Stimulated activated CD8-positive, alpha-beta memory T cell treated with anti-CD3 and anti-CD28 coated beads, Interleukin-4, amount 100 ng/mL, for 24 hours (primary cell): ENCODE measurements around the gene CHCHD10.

ENCODE experiments used
- DNase-seq: peaks from one replicate; pipeline ENCODE4 v3.0.0-alpha.2; 2020; ENCODE audit warnings: low read depth

The CHCHD10 gene

DNA sequence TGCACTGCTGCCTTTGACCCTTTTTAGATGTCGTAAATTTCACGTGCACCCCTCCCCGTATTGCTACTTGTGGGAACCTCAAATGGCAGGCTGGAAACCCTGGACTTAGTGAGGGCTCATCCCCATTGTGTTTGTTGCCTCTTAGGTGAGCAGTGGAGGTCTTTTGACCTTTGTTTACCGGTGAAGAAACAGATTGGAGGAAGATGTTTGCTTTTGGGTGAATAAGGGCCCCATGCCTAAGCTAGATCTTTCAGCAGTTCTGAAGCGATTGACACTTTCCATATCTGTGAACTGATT is 19.8 kb upstream of the CHCHD10 start:
- DNase-seq, result no peak

DNA sequence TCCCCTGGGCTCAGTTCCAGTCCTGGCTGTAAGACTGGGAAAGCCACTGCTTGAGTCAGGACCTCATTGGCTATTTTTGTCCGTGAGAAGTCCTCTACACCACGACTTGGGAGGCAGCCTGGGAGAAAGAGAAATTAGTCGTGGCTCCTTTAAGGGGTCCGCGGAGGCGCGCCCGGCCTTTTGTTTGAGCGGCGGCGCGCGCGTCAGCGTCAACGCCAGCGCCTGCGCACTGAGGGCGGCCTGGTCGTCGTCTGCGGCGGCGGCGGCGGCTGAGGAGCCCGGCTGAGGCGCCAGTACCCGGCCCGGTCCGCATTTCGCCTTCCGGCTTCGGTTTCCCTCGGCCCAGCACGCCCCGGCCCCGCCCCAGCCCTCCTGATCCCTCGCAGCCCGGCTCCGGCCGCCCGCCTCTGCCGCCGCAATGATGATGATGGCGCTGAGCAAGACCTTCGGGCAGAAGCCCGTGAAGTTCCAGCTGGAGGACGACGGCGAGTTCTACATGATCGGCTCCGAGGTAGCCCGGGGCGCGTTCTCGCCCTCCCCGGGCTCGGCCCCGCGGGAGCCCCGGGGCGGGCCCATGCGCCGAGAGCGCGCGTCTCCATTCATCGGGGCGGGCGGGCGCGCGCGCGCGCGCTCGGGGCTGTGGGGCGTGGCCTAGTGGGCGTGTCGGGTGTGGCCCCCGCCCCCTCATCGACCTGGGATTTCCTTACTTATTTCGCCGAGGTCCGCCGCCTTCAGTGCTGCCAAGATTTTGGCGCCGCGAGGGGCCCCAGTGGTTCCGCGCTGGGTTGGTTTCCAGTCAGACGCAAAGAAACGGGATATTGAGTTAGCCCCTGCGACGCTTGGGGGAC is 19.2 kb upstream of the CHCHD10 start, which contains the start of gene SMARCB1:
Gene SMARCB1, plus strand, starts transcription at position 215 of the 848 bp plus-strand sequence. Its CDS starts 204 bp downstream, at position 419.
- DNase-seq, result peak; percentile 81

DNA sequence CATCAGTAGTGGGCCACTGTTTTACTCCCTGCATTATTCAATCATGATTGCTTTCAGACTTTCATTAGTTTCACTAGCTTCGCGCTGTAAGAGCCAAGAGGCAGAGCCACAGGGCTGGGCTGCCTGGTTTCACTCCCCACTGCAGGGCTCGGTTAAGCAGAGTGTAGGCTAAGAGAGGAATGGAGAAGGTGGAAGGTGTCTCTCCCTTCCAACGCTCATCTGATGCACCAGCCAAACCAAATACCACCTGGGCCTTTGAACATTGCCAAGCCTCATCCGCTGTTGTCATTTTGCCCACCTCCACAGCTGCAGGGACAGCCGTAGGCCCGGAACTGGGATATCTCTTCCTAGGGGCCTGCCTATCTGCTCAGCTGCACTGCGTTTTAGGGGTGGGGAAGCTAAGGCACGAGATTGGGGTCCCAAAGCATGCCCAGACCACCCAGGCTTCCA is 18.5 kb upstream of the CHCHD10 start:
- DNase-seq, result no peak

DNA sequence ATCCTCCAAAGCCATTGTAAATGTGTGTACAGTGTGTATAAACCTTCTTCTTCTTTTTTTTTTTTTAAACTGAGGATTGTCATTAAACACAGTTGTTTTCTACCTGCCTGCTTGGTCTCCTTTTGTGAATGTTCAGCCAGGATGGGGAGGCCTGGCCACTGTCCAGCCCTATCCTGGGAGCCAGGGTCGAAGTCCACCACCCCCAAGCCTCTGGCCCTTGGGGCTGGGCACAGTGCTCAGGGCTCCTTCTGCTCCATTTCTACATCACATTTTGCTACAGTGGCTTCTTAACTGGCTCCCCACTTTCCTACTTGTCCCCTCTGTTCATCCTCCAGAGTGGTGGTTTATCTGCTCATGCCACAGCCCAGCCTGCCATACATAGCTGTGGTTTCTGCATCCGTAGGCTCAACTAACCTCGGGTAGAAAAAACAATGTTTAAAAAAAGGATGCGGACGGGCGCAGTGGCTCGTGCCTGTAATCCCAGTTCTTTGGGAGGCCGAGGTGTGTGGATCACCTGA is 16.5 kb upstream of the CHCHD10 start:
- DNase-seq, result no peak

DNA sequence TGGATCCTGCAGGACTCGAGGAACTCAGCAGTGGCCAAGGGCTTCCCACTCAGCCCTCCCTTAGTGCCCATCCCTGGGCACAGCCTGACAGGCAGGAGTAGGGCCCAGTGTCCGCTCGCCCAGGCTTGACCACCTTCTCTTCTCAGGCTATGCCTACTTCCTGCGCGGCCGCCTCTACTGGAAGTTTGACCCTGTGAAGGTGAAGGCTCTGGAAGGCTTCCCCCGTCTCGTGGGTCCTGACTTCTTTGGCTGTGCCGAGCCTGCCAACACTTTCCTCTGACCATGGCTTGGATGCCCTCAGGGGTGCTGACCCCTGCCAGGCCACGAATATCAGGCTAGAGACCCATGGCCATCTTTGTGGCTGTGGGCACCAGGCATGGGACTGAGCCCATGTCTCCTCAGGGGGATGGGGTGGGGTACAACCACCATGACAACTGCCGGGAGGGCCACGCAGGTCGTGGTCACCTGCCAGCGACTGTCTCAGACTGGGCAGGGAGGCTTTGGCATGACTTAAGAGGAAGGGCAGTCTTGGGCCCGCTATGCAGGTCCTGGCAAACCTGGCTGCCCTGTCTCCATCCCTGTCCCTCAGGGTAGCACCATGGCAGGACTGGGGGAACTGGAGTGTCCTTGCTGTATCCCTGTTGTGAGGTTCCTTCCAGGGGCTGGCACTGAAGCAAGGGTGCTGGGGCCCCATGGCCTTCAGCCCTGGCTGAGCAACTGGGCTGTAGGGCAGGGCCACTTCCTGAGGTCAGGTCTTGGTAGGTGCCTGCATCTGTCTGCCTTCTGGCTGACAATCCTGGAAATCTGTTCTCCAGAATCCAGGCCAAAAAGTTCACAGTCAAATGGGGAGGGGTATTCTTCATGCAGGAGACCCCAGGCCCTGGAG is 15.7 kb upstream of the CHCHD10 start:
- no peak for DNase-seq

DNA sequence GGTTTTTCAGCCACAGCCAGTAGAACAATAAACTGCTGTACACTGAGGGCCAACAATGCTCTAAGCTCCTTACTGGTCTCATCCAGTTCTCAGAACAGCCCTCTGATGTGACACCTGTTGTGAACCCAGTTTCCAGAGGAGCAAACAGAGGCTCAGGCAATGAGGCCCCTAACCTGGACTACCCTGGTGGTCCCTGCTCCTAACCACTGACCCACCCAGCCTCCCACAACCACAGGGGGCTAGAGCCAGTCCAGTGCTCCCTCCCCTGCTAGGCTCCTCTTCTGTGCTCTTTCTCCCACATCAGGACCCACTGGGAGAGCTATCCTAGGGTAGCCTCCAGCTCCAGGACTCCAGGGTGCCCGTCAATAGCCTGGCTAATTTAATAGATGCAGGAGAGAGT is 14.9 kb upstream of the CHCHD10 start:
- no peak for DNase-seq

DNA sequence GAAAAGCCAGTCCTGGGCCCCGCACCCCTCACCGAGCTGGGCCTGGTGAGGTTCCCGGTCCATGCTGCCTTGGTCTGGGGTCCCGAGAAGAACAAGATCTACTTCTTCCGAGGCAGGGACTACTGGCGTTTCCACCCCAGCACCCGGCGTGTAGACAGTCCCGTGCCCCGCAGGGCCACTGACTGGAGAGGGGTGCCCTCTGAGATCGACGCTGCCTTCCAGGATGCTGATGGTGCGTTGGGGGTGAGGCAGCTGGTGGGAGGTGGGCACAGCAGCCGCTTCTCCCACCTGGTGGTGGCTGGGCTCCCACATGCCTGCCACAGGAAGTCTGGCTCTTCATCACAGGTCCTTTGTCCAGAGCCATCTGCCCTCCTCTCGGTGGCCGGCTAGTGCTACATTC is 14.5 kb upstream of the CHCHD10 start:
- no peak for DNase-seq

DNA sequence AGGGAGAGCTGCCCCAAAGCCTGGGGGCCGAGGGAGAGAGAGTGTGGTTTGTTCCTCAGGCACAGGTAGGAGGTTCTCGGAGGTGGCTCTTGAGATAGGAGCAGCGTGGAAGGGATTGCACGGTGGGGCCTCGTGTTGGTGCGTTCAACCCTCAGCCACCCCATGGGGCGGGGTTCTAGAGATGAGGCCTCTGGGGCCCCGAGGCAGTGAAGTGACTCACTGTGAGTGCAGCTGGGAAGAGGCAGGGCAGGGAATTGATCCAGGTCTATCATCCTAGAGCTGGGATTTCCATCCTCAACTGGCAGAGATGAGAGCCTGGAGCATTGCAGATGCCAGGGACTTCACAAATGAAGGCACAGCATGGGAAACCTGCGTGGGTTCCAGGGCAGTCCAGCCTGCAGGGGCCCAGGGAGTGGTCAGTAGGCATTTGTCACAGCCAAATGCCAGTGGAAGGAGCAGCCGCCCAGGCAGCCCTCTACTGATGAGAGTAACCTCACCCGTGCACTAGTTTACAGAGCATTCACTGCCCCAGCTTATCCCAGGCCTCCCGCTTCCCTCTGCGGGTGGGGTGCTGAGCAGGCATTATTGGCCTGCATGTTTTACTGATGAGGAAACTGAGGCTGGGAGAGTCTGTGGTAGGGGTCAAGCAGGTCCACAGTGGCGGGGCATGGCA is 13.9 kb upstream of the CHCHD10 start:
- no peak for DNase-seq

DNA sequence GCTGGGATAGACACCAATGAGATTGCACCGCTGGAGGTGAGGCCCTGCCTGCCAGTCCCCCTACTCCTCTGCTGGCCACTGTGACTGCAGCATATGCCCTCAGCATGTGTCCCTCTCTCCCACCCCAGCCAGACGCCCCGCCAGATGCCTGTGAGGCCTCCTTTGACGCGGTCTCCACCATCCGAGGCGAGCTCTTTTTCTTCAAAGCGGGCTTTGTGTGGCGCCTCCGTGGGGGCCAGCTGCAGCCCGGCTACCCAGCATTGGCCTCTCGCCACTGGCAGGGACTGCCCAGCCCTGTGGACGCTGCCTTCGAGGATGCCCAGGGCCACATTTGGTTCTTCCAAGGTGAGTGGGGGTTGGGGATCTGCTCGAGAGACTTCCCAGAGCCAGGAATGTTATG is 13.3 kb upstream of the CHCHD10 start:
- no peak for DNase-seq

DNA sequence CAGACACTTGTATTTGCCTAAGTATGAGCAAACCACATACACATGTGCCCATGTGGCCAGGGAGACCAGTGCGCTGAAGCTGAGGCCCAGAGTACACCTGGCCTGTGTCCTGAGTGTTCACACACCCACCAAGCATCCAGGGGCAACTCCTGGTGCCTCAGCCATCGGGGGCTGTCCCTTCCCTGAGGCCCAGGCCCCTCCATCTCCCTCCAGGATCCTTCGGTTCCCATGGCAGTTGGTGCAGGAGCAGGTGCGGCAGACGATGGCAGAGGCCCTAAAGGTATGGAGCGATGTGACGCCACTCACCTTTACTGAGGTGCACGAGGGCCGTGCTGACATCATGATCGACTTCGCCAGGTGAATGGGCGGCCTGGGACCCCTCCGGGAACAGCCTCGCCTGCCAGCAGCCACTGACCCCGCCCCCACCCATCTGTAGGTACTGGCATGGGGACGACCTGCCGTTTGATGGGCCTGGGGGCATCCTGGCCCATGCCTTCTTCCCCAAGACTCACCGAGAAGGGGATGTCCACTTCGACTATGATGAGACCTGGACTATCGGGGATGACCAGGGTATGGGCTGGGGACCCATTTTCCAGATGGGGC is 12.5 kb upstream of the CHCHD10 start:
- DNase-seq, result no peak

DNA sequence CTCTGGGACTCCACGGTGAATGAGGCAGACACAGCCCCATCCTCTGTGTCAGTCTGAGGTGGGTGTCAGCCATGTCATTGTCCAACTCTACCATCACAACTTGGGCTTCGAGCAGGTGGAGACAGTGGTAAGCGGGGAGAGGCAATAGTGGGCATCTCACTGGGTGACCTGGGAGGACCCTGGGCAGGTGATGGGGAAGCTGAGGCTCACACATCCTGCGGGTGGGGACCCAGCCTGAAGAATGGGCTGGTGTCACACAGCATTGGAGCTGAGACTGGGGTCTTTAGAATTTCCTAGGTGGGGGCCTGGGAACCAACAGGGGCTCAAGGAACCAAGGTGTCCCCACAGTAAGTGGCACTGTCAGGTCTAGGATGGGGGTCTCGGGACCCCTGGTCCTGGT is 12.0 kb upstream of the CHCHD10 start:
- DNase-seq, result no peak

DNA sequence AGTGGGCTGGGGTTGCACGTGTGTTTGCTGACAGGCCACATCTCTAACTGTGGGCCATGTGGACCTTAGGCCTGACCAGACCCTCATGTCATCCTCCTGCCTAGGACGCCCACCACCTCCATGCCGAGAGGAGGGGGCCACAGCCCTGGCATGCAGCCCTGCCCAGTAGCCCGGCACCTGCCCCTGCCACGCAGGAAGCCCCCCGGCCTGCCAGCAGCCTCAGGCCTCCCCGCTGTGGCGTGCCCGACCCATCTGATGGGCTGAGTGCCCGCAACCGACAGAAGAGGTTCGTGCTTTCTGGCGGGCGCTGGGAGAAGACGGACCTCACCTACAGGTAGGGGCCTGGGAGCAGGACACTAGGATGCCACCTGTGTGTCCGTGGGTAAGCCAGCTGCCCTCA is 11.3 kb upstream of the CHCHD10 start:
- no peak for DNase-seq

DNA sequence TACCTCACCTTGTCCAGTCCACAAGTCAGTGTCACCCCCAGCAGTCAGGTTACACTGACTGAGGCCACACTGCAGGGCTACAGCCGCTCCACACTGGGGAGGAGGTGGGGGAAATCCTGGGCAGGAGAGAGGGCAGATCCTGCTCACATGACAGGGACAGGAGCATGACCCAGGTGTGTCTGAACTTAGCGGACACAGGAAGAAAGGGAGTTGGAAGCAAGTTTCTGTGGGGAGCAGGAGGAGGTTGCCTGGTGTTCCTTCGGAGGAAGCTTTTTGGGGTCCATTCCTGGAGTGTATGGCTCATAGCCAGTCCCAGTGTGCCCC is 10.8 kb upstream of the CHCHD10 start:
- no peak for DNase-seq

DNA sequence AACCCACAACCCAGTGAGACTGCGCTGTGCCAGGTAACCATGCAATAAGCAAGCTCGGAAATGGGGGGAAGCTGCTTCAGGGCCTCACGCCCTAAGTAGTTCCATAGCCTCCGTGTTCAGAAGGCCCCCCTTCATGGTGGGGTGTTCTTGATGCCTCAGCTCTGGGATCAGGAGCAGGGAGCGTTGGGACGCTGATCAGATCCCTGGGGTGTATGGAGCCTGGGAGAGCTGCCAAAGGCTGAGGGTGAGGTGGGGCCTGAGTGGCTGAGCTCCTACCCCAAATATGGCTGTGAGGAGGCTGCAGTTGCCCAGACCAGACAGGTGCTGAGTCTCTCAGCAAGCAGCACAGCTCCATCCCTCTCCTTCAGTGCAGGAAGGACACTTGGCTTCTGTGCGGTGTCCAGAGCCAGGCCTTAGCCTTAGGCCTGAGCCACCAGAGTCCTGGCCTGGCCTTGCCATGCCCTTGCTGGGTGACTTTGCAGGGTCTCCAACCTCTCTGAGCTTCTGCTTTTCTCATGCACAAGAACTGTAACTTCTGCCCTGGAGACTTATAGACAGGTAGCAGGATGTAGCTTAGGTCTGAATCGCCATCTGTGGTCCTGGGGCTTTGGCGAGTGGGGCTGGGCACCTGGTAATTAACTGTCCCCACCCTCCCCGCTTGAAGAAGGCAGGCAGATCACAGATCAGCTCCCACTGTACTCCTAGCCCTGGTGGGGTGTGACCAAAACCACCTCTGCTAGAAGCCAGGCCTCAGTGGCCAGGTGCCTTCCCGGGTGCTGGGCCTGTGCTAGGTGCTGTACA is 10.2 kb upstream of the CHCHD10 start:
- DNase-seq, result no peak

DNA sequence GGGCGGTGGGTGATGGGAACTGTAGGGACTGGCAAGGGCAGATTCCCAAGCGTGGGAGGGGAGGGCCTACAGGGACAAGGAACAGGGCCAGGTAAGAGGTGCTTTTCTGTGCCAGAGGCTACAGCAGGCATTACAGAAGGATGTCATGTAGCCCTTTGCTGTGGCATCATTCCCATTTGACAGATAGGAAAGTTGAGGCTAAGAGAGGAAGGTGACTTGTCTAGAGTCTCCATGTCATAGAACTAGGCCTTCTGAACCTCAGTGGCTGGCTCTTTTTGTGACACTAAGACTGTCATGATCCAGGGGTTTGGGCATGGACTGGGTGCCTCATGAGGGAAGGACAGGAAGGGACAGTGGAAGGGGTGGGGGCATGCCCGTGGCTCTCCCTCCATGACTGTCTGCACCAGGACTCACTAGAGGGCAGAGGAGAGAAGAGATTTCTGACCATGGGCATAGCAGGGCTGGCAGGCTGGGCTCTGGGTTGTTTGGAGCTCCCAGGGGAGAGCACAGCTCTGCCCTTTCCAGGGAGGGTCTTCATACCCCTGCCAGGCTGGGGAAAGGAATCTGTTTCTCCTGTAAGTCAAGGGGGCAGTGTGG is 8.1 kb upstream of the CHCHD10 start:
- no peak for DNase-seq

DNA sequence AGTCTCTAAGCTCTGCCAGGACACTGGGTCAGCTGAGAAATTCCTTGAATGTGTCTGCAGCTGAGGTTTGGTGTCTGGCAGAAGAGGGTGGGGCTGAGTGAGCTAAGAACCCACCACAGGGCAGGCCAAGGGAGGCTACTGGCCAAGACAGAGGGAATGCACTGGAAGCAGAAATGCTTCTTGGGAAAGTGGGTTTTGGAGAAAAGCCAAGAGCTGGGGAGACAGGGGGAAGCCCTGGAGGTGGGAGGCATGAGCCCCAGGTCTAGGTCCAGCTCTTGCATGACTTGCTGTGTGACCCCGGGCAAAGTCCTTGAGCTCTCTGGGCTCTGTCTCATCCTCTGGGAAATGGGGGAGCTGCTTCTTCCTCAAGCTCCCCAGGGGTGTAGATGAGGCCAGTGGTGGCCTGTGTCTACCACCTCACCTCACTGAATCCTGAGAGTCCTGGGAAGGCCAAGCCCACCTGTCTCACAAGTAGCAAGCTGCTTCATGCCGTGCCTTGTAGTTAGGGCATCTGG is 7.2 kb upstream of the CHCHD10 start:
- DNase-seq, result no peak

DNA sequence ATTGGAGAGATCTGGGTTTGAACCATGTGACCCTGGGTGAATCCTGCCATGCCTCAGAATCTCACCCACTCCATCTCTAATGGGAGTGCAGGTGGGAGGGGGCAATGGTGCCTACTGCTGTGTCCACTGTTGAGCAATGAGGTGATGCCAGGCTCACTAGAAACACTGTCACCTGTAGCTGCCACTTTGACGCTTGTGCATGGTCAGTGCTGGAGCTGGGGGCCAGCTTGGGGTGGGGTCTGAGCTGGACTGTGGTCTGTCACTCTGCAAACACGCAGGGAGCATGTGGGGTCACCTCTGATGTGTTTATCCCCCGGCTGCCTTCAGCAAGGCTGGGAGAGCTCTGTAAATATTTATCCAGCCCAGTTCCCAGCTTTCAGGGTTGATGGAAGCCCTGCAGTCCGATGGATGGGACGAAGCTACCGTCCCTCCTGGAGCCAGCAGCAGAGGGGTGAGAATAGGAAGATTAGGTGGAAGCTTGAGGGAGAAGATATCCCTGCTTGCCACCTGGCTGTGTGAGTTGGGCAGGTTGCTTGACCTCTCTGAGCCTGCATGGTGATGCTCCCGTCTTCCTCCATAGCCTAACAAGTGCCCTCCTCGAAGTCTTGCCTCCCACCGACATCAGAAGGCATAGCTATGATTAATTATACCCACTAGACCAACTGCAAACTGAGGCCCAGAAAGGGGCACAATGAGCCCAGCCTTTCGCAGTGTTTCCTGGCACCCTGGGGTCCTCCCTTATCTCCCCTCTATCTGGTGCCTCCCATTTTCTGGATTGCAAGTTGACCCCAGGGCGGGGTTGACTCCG is 6.5 kb upstream of the CHCHD10 start:
- no peak for DNase-seq

DNA sequence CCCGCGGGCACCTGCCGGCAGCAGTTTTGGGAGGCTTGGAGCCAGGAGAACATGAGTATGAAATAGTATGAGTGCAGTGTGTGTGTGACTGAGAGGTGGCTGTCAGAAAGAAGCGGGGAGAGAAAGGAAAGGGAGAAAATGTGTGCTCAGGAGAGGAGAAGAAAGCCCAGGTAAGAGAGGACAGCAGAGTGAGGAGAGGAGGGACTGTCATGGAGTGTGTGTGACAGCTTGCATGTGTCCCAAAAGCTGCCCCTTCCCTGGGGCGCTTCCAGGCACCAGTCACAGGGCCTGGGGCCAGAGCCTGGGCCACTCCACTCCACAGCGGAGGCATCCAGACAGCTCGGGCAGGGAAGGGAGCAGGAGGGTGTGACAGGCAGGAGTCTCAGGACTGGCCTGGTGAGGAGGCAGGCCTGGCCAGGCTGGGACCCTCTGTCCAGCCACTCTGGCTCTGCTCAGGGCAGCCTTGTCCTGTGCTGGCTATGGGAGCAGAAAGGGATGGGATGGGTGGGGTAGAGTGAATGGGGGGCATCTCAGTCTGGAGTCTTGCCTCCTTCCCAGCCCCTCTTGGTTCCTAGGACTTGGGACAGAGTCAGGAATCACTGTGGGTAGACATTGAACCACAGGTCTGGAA is 5.8 kb upstream of the CHCHD10 start:
- no peak for DNase-seq
